Omental fat pad (tissue), 4 donors: ENCODE results near the gene MBIP. TPM values are rescaled to one million over a fixed set of nuclear protein-coding genes. Genes with fewer than 3 reads are reported as not detected.

Experiments
- ATAC-seq: fragments of 150-250 bp; one replicate; pipeline ENCODE4 v1.9.1; 2016; ENCODE audit warnings: mild to moderate bottlenecking, moderate library complexity; ENCODE audit not compliant: low FRiP score
- DNase-seq: peaks from one replicate; pipeline ENCODE4 v3.0.0-alpha.2; 2019; ENCODE audit warnings: low spot score
- CTCF ChIP-seq, 3 donors: fragments of 450-650 bp; IDR thresholded peaks; one replicate each; pipeline ENCODE4 v1.5.1; 2016 to 2017; ENCODE audit warnings: antibody characterized with exemption in 3 of 3, mild to moderate bottlenecking in 3 of 3, moderate library complexity in 2 of 3
- total RNA-seq, 4 donors: library from RNA; depleted of rRNA; stranded (reverse); fragments of >200 nt; gene quantifications; one replicate each; pipeline ENCODE4 v1.1.0, GENCODE V29; 2016

The MBIP gene
- total RNA-seq, 4 donors from 2014 or later, result 10.8 to 18.3 (median 12.4) TPM

GRCh38 chr14:36284971-36285595 lies 35.4 kb downstream of the MBIP start:
- DNase-seq, result no peak
- ATAC-seq, result no peak
- no peak for TF ChIP-seq CTCF (IDR thresholded peaks at IDR 0.05)

GRCh38 chr14:36281309-36281708 lies 39.1 kb downstream of the MBIP start:
- TF ChIP-seq CTCF (IDR thresholded peaks at IDR 0.05), result no peak
- DNase-seq, result no peak
- ATAC-seq, result no peak

- DNase-seq, result no peak
- TF ChIP-seq CTCF (IDR thresholded peaks at IDR 0.05), result no peak
- no peak for ATAC-seq
Observed at GRCh38 chr14:36279306-36280190, 40.9 kb downstream of the MBIP start.

GRCh38 chr14:36275741-36276140 lies 44.7 kb downstream of the MBIP start:
- ATAC-seq (no peak), DNase-seq (no peak)
- TF ChIP-seq CTCF (IDR thresholded peaks at IDR 0.05), result no peak

GRCh38 chr14:36271939-36272907 lies 48.2 kb downstream of the MBIP start:
- no peak for TF ChIP-seq CTCF (IDR thresholded peaks at IDR 0.05)
- ATAC-seq (no peak), DNase-seq (no peak)

- ATAC-seq (no peak), DNase-seq (no peak)
- TF ChIP-seq CTCF (IDR thresholded peaks at IDR 0.05), result no peak
Observed at GRCh38 chr14:36271222-36271621, 49.2 kb downstream of the MBIP start.
